Right ventricle myocardium superior (tissue), 1 donor: ENCODE results near the gene CAMK1D. TPM values are rescaled to one million over a fixed set of nuclear protein-coding genes. Genes with fewer than 3 reads are reported as not detected.
A peak's percentile ranks its signal among the peaks of the same experiment; 100 is the strongest.

Source experiments
- ATAC-seq: fragments of 200-7000 bp; cut with Tn5 transposase; one replicate; pipeline ENCODE4 v1.9.1; 2020; ENCODE audit warnings: mild to moderate bottlenecking; ENCODE audit not compliant: poor library complexity
- DNase-seq: peaks from one replicate; pipeline ENCODE4 v3.0.0-alpha.2; 2020
- intact Hi-C: fragments of 100-400 bp; cut with DNase I; formaldehyde crosslinking; loops from one replicate; pipeline ENCODE4 v1.11.2; 2022
- total RNA-seq: library from RNA; stranded (reverse); fragmentation: NEBNext Ultra II Directional; extraction: Animal tissue kit (Norgen Biotek cat#: 25700); gene quantifications from one replicate; pipeline ENCODE4 v1.2.1, GENCODE V29; 2021
- donor health status: DM: no; HTN: yes; CAD: no; lungs with severe emphysema.

Gene CAMK1D
- total RNA-seq, 1 donor from 2014 or later: 6.5 TPM

DNA sequence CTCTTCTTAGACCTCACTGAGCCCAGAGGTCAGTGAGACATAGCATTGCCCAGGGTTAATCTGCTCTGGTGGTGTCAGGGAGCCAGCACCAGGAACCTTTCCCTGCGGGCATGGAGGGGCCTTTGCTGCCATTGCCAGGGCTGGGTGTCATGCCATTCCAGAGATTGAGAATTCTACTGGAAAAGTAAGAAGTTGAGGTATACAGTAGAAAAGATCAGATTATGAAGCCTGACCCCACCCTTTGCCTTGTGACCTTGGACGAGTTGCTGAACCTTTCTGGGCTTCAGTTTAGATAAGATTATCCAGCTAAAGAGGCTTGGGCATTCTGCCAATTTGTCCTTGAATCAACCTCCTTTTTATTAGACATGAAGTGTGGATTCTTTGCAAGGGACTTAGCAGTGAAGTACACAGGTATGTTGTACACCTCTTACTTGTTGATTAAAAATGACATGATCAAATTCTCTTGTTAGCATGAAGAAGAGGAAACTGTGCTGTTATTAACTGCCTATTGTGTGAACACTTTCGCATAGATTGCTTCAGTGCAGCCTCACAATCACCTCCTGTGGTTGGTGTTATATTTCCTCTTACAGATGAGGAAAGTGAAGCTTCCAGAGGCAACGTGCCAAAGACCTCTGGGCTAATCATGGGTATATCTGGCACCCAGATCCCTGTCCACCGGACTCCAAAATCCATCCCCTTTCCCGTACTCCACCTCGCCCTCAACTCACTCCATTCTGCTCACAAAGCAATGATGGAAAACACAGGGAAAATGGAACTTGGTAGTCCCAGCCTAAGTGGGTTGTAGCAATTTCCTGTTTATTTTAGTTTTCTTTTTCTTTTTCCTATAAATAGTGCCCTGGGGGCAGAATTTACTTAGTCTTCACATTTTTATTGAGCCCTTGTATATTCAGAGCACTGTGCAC lies 151.3 kb downstream of the CAMK1D start:
- DNase-seq (no peak), ATAC-seq (peak; percentile 23)
- intact Hi-C loops: no loop called here

DNA sequence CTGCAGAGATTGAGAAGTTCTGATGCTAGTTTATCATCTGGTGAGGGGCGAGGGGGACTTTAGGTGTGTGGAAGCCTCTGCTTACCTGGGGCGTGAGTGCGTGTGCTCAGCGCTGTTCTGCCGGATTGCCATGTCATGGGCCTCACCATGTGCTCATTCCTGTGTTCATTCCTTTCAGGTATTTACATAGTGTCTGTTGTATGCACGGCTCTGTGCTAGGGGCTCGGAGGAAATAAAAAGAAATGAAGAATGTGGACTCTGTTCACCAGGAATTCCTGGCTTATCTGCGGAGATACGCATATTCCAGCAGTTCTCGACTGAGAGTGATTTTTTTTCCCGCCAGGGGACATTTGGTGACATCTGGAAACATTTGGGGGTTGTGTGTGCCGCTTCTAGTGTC lies 152.0 kb downstream of the CAMK1D start:
- no peak for DNase-seq
- peak; percentile 5 for ATAC-seq
- intact Hi-C loops: no loop called here

- DNase-seq (peak; percentile 59), ATAC-seq (peak; percentile 66)
- intact Hi-C loops: no loop called here
These were observed 152.6 kb downstream of the CAMK1D start for GRCh38 chr10:12501841-12502525.

- ATAC-seq (no peak), DNase-seq (no peak)
- intact Hi-C loops: no loop called here
These were observed 153.4 kb downstream of the CAMK1D start for GRCh38 chr10:12502526-12503274.

- DNase-seq (no peak), ATAC-seq (no peak)
- intact Hi-C loops: no loop called here
These were observed 154.0 kb downstream of the CAMK1D start for GRCh38 chr10:12503311-12503710.

- intact Hi-C loops: no loop called here
- ATAC-seq: no peak
These were observed 154.8 kb downstream of the CAMK1D start for GRCh38 chr10:12504176-12504575.

DNA sequence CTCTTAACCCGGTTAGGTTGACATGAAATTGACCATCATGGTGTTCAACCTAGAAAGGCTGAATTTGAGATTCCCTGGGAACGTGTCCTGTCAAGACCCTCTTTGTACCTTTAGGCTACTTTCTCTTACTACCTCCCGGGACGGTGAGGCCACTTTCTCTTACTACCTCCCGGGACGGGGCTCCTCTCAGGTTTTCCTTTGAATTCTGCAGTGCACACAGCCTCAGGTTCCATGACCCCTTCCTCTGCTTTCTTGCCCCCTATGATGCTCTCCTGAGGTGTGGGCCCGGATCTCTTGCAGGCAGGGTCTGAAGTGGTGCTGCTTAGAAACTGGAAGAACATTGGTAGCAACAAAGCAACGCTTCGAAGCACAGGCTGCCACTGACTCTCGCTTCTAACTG lies 155.3 kb downstream of the CAMK1D start:
- ATAC-seq (no peak), DNase-seq (no peak)
- intact Hi-C loops: no loop called here

More at GRCh38 chr10:12504176-12504575, 154.8 kb downstream of the CAMK1D start:
- no peak for DNase-seq

- ATAC-seq (no peak), DNase-seq (no peak)
- intact Hi-C loops: no loop called here
These were observed 156.3 kb downstream of the CAMK1D start for GRCh38 chr10:12505683-12506082.

GRCh38 chr10:12507165-12507850 lies 158.0 kb downstream of the CAMK1D start:
- intact Hi-C loops: no loop called here
- ATAC-seq (no peak), DNase-seq (no peak)

- no peak for ATAC-seq
- intact Hi-C loops: no loop called here
- DNase-seq: no peak
These were observed 158.8 kb downstream of the CAMK1D start for GRCh38 chr10:12508165-12508564.

DNA sequence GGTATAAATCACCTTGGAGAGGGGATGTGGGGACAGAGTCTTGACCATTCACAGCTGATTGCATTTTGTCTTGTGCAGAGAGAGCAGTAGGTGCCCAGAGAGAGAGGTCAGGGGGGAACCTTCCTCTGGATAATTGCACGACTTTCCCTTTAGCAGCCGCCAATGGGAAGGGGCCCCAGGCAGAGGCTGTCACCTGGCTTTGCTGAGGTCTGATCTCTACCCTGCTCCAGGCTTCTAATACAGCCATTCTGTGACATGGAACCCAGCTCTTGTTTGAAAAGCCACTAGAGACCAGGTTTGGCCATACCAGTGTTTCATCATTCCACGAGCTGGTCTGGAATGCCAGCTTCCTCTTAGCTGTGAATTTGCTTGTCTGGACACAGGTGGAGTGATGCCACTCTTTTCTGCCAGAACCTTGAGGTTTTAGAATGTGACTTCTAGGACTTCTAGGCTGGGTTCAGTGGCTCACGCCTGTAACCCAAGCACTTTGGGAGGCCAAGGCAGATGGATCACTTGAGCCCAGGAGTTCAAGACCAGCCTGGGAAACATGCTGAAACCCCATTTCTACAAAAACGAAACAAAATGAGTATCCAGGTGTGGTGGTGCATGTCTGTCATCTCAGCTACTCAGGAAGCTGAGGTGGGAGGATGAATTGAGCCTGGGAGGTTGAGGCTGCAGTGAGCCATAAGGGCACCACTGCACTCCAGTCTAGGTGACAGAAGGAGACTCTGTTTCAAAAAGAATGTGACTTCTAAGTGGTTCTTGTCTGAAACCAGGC lies 159.9 kb downstream of the CAMK1D start:
- DNase-seq (no peak), ATAC-seq (no peak)
- intact Hi-C loops: no loop called here

- intact Hi-C loops: no loop called here
- no peak for ATAC-seq
- no peak for DNase-seq
These were observed 160.4 kb downstream of the CAMK1D start for GRCh38 chr10:12509794-12510100.

- no peak for DNase-seq
- ATAC-seq: no peak
- intact Hi-C loops: no loop called here
These were observed 161.2 kb downstream of the CAMK1D start for GRCh38 chr10:12510501-12510941.

DNA sequence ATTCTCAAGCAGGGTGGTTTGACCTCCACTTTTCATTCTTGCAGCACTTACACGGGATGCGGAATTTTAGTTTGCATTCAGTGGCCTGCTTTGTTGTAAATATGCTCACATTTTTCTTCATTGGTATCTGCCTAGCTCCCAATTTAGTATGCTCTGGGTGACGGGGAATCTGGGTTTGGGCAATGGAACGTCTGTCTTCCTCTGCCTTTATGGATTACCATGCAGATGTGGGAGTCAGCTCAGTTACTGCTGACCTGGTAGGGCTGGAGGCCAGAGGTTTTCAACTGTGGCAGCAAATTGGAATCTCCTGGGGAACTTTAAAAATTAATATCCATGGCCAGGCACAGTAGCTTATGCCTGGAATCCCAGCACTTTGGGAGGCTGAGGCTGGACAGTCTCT lies 161.6 kb downstream of the CAMK1D start:
- ATAC-seq (no peak), DNase-seq (no peak)
- intact Hi-C loops: no loop called here

DNA sequence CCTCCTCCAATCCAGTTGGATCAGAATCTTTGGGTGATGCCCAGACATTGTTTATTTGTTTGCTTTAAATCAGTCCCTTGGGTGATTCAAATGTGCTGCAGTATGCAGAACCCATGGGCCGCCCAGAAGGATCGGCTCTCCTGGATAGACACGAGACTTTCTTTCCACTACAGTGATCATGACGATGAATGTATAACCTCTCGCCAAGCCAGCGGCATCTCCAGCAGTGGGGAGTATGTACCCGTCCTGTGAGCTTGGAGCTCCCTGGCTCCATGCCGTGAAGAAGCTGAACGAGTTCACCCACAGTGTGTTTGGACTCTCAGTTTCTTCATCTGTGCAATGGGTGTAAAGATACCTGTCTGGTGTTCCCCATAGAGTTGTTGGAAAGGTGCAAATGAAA lies 162.3 kb downstream of the CAMK1D start:
- DNase-seq (no peak), ATAC-seq (no peak)
- intact Hi-C loops: no loop called here

DNA sequence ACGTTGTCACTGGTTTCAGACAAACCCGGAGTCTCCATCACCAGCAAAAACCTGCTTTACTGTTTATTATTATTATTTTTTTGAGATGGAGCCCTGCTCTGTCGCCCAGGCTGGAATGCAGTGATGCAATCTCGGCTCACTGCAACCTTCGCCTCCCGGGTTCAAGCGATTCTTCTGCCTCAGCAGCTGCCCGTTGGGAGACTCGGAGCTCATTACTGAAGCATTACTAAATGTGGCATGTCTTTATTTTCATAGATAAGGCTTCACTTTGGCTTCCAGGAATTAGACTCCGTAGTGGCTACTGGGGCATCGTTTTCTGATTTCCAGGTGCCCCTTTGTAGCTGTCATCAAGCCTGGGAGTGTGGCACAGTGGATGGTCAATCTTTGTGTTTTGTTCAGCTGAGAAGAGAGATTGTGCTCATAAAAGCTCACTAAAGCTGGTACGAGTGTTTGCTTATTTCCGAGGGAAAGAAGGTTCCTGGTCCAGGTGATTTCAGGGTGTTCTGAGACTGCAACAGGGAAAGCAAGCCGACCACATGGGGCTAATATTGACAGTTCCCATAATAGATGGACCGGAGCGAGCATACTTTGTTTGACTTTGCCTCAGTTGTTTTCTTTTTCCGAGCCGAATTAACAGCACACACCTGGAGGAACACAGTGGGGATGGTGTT lies 163.1 kb downstream of the CAMK1D start:
- DNase-seq (no peak), ATAC-seq (no peak)
- intact Hi-C loops: no loop called here

- no peak for ATAC-seq
- DNase-seq: no peak
- intact Hi-C loops: no loop called here
These were observed 163.6 kb downstream of the CAMK1D start for GRCh38 chr10:12513003-12513365.
